Stimulated activated CD8-positive, alpha-beta memory T cell treated with anti-CD3 and anti-CD28 coated beads, Interleukin-12 subunit alpha, Interleukin-12 subunit beta, amount 100 ng/mL, for 24 hours (primary cell): Measurements from ENCODE around the gene EGFR.

Source experiments
- DNase-seq: peaks from one replicate; pipeline ENCODE4 v3.0.0-alpha.2; 2020; ENCODE audit errors: extremely low read depth

Gene EGFR

DNA sequence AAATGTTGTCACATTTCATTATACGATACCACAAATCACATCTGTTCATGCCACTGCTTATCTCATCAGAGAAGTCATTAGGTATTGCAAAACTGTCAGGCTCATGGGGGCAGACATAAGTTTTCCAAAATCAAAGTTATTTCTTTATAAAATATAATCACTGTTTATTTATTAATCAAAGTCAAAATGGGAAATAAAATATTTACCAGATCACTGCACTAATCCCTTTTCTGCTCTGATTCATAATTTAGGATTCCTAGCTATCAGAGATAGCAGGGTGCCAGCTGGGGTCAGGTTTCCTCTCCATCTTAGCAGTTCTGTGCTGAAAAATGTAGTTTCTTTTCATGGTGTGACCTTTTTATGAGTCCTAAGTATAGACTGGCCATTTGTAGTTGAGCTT, 228.6 kb downstream of the EGFR start:
- no peak for DNase-seq

DNA sequence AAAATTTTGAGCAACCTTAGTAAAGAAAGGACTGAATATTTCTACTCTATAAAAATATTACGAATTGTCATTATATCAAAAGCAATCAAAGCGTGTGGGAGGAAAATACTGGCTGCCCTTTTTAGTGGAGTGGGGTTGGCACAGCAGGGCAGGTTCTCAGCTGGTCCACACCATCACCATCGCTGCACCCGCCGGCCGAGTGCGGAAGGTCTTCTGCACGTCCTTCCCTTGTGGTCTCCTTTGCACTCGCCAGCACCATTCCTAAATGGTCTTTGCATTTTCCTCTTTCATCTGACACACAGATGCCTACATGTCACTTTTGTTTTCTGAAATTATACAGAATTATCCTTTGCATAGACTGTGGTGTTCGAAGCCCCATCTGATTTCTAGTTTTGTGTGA, 229.7 kb downstream of the EGFR start:
- no peak for DNase-seq

DNA sequence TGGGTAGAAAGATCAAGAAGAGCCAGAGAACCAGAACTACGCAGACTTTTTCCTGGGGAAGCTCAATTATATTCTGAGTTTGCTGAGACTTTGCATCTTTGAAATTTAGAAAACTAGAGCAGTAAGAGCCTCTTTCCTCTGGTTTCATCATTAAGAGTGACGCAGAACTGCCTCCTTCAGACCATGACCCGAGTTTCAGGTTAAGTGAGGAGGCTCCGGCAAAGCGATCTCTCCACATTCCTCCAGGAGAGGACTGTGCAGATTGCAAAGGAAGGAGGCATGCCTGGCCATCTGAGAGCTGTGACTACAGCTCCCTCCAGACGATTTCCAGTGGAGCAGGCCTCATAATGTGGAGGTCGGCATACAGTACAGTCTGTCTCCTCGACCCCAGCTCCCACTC, 230.5 kb downstream of the EGFR start:
- no peak for DNase-seq

DNA sequence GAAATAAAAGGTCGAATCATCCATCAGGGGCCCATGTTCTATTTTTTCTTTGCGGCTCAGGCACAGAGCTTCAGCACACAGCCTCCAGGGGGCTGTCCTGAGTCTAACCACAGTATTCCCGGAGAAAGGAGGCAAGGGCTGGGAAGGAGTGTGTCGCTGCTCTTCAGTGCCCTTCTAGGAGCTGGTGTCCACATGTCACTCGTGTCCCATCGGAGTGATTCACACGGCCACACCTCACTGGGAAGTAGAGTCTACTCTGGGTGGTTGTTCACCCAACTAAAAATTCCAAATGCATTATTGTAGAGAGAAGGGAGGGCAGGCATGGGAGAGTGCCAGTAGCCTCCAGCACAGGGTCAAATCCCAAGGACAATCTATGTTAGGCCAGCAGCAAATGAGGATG, 231.5 kb downstream of the EGFR start:
- no peak for DNase-seq

DNA sequence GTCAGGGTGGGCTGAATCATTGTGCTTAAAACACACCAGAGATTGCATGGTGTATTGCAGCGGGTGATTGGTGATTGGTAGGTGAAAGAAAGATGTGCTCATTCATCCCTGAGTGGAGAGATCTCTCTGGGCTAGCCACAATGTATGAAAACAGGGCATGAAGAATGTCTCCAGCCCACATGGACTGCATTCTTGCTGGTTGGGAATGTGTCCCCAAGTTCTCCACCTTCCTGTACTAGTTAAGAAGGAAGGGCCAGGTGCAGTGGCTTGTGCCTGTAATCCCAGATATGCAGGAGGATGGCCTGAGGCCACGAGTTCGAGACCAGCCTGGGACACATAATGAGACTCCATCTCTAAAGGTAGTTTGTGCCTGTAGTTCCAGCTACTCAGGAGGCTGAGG, 232.5 kb downstream of the EGFR start:
- DNase-seq: no peak

DNA sequence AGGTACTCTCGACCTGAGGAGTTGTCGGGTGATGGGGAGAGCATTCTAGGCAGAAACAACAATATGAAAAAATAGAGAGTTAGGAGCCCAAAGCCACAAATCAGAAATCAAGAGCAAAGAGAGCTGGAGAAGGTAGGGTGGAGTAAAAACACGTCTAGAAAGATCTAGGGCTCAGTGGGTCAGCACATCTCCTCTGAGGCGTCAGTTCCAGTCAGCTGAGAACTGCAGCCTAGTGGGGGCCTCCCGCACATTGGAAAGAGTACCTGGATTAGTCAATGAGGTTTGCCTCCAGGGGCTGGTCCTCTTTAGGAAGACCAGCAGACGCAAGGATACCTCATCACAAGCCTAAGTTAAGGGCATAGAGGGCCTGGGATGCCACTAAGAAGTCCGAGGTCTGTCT, 233.1 kb downstream of the EGFR start:
- DNase-seq: no peak

DNA sequence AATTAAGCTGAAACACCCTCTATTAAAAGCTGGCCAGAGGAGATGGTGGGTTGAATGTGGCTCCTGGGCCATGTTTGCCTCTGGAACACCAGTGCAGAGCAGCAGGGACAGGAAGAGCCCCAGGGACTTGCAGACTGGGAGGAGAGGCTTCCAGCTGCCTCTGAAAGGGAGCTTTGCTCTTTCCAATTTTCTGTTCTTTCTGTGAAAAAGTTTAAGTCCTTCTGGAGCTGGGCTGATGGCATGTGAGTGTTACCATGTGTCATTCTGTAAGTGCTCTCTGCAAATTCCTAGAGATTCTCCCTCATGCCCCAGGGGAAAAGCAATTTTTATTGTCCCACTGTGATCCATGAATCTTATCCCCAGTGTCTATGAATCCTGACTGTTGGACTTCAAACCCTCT, 233.6 kb downstream of the EGFR start:
- DNase-seq: no peak

DNA sequence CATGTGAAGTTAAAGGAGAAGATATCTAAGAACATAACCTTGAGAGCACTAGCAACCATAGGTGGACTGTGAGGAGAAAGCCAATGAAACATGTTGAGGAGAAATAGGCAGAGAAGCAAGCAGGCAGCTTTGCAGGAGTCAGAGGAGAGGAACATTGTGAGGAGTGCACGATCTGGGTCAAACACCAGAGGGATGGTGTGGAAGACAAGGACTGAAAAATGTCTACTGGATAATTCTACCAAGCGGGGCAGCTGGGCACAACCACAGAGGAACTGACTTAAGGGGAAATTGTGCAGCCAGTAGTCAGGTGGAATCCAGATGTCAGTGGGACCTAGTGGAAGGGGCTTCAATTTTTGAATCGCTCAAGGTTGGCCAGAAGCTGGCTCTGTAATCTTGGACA, 234.4 kb downstream of the EGFR start:
- DNase-seq: no peak

DNA sequence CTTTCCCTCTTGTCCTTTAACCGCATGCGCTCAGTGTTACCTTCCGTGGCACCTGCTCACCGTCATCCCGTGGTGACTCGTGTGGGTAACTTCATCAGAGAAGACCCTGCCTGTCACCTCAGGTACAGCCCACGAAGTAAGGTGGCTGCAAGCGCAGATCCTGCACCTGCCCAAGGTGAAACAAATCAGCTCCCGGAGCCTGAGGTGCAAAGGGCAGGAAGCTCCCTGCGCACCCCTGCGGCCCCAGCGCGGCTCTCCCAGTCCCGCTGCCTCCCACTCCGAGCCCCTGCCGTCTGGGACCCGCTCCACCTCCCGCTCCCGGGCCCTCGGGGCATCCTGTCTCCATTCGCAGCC, 235.4 kb downstream of the EGFR start:
- DNase-seq: no peak

DNA sequence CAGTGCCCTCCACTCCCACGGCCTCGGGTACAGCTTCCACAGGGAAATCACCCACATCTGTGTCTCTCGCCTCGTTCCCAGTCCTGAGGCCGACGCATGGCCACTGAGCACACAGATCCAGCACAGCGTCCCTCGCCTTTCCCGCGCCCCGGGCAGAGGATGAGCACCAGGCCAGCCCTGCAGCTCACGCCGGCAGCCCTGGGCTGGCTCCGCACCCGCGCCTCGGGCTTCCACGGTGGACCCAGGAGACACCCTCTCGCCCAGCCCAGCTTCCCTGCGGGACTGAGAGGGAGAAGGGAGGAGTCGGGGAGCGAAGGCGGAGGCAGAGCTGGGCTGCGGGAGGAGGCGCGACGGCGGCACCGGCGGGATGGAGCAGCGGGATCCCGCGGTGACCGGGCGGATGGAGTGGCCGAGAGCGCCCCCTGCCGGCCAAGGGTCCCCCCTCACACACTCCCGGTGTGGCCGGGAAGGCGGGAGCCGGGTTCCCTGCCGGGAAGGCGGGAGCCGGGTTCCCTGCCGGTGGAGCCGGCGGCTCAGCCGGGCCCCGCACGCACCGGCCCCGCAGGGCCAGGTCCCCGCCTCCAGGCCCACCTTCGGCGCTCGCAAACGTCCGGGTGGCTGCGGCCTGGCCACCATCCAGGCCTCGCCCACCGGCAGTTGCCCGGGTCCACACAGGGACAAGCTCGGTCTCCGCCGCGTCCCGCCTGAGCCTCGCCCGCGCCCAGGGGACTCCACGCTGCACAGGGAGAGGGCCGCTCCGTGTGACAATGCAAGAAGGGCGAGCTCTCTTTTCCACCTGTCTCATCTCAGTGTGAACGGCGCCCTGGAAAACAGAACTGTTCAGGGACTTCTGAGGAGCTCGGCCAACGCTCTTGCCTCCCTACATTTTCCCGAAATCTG, 236.0 kb downstream of the EGFR start:
- DNase-seq: peak; percentile 31

DNA sequence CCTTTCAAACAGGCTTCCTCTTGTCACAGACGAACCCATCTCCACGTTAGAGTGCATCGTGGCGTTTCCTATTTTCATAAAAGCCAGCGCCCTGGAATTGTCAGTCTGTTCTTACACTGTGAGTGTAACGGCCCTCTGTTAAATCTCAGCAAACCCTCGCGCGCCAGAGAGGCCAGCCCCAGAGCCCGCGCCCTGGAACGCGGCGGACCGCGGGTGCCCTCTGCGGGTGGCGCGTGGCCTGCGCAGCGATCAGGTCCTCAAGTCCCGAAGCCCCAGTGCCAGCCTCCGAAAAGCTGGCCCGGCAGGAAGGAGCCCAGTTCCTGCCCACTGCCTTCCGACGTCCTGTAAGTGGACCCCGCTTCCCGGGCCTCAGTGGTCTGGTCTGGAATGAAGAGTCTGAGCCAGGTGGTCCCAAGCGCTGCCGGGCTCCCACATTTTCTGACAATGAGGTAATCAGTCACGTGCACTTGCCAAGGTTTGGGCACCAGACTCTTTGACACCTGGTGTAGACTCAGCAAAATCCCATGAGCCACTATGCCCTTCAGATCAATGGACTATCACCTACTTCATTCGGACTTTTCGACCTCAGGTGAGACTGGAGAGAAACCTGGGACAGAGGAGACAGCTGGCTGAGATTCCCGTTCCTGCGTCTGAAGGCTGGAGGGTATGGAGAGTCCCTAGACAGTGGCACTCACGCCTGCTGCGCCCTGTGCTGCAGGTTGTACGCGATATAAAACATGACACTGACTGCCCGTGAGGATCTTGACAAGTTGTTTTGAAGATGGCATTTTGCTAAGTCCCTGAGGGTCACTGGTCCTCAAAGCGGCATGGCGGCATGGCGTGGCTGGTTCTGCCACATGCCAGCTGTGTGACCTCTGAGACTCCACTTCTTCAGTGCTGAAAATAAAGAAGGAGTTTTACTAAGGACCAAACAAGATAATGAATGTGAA, 237.0 kb downstream of the EGFR start:
- no peak for DNase-seq

DNA sequence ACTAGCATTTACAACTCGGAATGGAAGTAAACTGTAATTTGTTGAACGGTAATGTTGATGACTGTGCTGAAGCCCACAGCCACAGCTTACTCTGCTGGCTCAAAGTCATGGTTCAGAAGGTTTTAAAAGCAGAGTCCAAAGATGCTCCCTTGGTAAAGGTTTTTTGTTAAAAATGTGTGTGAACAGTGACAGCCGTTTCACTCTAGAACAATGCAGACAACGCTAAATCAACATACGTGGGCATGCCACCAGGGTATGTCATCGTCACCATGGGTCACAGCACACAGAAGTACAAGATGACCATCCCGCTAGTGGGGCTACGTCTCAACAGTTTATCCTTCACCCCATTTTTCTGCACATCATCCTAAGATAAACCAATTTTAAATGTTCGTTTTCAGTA, 239.8 kb downstream of the EGFR start:
- DNase-seq: no peak

DNA sequence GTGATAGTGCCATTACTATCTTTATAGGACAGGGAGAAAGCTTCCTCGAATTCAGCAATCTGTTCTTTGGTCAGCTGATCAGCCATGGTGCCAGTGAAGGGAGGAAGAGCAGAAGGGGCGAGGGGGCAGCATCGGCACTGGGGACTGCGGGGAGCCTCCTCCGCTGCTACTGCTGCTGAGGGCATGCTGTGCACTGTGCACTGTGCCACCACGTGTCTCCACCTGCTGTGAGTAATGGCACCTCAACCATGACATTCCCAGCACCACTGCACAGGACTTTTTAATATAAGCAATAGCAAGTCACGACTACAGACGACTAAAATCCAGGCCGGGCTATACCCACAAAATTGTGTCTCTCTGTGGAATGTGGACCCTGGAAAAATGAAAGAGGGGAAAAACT, 241.4 kb downstream of the EGFR start:
- no peak for DNase-seq

DNA sequence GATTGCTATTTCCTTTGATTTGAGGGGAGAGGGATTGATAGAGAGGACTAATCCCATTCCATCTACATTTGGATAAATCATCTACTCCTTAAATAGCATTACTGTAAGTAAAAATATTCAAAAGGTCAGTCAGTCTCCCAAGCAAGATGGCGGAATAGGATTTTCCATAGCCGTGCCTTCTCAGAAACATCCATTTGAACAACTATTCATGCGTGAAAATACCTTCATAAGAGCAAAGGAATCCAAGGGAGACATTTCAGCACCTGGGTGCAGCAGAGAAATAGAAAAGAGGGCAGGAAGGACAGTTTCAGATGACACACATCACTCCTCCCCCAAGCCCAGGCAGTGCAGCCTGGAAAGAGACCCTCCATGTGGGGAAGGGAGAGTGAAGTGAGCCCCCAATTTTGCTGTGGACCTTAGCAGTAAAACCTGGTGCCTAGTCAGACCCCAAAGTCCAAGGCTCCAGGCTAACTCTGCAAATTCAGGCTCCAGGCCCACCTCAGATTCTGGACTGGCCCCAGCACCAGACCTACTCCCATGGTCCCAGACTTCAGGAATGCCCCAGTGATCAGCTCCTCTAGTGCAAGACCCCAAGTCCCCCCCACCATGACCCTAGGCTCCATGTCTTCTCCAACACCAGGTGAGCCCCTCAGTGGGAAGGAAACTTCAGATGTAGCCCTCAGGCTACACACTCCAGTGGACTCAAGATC, 242.0 kb downstream of the EGFR start:
- DNase-seq: no peak
